ENCODE measurements around the gene SEZ6L. TPM values are rescaled to one million over a fixed set of nuclear protein-coding genes. Genes with fewer than 3 reads are reported as not detected.

The SEZ6L gene
- total RNA-seq, 1 donor = not detected

- no peak overlapping the region for H3K4me3 ChIP-seq (ENCODE audit: low read depth, low read length)
- TF ChIP-seq, protein P1, sequence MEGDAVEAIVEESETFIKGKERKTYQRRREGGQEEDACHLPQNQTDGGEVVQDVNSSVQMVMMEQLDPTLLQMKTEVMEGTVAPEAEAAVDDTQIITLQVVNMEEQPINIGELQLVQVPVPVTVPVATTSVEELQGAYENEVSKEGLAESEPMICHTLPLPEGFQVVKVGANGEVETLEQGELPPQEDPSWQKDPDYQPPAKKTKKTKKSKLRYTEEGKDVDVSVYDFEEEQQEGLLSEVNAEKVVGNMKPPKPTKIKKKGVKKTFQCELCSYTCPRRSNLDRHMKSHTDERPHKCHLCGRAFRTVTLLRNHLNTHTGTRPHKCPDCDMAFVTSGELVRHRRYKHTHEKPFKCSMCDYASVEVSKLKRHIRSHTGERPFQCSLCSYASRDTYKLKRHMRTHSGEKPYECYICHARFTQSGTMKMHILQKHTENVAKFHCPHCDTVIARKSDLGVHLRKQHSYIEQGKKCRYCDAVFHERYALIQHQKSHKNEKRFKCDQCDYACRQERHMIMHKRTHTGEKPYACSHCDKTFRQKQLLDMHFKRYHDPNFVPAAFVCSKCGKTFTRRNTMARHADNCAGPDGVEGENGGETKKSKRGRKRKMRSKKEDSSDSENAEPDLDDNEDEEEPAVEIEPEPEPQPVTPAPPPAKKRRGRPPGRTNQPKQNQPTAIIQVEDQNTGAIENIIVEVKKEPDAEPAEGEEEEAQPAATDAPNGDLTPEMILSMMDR (IDR thresholded peaks at IDR 0.05; ENCODE audit: insufficient read depth, low read depth, low read length) = no peak
- DNase-seq (ENCODE audit: low read depth) = no peak
Observed at GRCh38 chr22:26162926-26163325, 6.3 kb upstream of the SEZ6L start.

- TF ChIP-seq, protein P1 (IDR thresholded peaks at IDR 0.05; ENCODE audit: insufficient read depth, low read depth, low read length) = no peak
- H3K4me3 ChIP-seq (ENCODE audit: low read depth, low read length) = no peak overlapping the region
- DNase-seq (ENCODE audit: low read depth) = no peak
Observed at GRCh38 chr22:26164174-26164573, 5.1 kb upstream of the SEZ6L start.

- TF ChIP-seq, protein P1 (IDR thresholded peaks at IDR 0.05; ENCODE audit: insufficient read depth, low read depth, low read length) = no peak
- no peak for DNase-seq (ENCODE audit: low read depth)
- H3K4me3 ChIP-seq (ENCODE audit: low read depth, low read length) = no peak overlapping the region
Observed at GRCh38 chr22:26168330-26168851, 871 bp upstream of the SEZ6L start.

DNA sequence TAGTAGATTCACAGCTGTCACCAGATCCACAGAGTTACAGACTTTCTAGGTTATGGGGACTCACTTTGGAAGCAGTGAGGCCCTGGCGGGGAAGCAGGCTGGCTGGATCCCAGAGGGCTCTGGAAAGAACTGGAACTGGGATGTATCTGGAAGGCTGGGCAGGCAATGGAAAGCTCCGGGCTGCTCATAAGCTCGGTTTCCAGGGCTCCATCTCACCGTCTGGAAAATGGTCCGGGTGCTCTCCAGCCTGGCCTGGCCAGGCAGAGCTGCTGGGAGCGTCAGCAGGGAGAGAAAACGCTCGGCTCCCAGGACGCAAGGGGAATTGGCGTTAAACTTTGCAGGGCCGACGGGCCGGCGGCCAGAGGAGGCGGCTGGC is 335 bp upstream of the SEZ6L start:
- TF ChIP-seq, protein P1 (IDR thresholded peaks at IDR 0.05; ENCODE audit: insufficient read depth, low read depth, low read length) = no peak
- no peak overlapping the region for H3K4me3 ChIP-seq (ENCODE audit: low read depth, low read length)
- no peak for DNase-seq (ENCODE audit: low read depth)

DNA sequence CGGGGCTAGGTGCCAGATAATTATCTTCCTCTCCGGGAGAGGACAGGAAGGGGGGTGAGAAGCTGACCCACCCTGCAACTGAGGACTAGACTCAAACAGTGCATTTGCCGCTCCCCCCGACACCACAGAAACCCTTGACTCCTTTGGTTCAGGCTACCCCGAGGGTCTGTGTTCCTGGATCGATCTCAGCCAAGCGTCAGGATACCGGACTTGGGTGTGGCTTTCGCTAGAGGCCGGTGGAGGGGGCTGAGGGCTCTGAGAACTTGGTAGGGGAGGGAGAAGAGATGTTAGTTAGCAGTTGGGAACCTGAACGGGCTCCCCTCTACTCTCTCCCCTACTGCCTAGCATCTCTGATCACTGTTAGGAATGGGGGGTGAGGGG is 840 bp downstream of the SEZ6L start:
- H3K4me3 ChIP-seq (ENCODE audit: low read depth, low read length) = no peak overlapping the region
- no peak for DNase-seq (ENCODE audit: low read depth)
- TF ChIP-seq, protein P1 (IDR thresholded peaks at IDR 0.05; ENCODE audit: insufficient read depth, low read depth, low read length) = no peak

DNA sequence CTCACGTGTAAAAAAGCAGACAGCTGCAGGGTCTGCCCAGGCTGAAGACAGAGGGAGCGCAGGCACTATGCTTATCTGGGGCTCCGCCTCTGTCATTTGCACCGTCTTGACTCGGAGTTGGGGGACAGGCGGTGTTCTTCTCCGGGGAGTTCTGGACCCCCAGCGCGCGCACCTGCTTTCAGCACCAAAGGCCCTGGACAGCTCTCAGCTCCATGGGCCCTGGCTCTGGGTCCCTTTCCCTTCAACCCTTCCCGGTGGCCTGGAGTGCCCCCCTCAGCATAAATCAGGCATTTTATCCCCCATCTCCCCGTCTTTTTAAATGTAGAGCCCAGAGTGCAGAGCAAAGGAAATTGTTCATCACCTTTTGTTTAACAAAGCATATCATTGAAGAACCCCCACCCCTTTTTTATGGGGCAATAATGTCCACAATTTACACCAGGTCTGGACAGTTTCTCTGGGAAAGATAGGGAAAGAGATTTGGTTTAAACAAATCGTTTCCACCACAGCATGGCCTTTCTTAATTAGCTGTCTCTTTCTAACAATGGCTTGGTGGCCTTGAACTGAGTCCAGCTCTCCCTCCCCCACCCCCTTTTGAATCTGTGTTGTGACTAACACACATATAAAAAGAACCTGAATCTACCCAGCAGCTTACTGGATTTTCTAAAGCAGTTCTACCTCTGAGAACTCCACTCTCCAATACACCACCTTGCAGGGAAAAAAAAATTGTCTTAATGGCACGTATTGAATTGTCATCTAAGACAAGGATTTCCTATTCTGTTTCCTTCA is 1.7 kb downstream of the SEZ6L start:
- no peak for DNase-seq (ENCODE audit: low read depth)
- TF ChIP-seq, protein P1 (IDR thresholded peaks at IDR 0.05; ENCODE audit: insufficient read depth, low read depth, low read length) = no peak
- H3K4me3 ChIP-seq (ENCODE audit: low read depth, low read length) = no peak overlapping the region

Data from fibroblast of villous mesenchyme (primary cell).